ENCODE data around the gene NEDD4. TPM values are rescaled to one million over a fixed set of nuclear protein-coding genes. Genes with fewer than 3 reads are reported as not detected.

NEDD4 gene
- total RNA-seq, 4 donors from 2014 or later = 19.2 to 35.1 (median 23.1) TPM

DNA sequence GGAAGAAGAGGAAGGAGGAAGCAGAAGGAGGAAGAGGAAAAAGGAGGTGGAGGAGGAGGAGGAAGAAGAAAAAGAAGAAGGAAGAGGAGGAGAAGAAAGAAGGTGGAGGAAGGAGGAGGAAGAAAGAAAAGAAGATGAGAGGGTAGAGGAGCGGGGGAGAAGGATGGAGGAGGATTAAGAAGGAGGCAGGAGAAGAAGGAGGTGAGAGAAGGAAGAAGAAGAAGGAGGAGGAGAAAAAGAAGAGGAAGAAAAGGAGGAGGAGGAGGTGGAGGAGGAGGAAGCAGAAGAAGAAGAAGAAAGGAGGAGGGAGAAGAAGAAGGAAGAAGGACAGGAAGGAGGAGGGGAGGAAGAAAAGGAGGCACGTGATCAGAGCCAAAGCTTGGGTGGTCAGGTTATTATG, 213.1 kb downstream of the NEDD4 start:
- Histone ChIP-seq H3K4me1 (no peaks in the 10 kb centered on the region), H3K4me3 (no peak overlapping the region), H3K27ac (replicated peaks in 1 of 4) (no peak overlapping the region), H3K36me3 (no peaks in the 10 kb centered on the region), H3K27me3 (no peaks in the 10 kb centered on the region), H3K9me3 (no peaks in the 10 kb centered on the region)
- TF ChIP-seq EP300 (IDR thresholded peaks at IDR 0.05) (no peak), POLR2AphosphoS5 (IDR thresholded peaks at IDR 0.05) (no peak), POLR2A (IDR thresholded peaks at IDR 0.05; ENCODE audit: low read depth) (no peak)
- TF ChIP-seq, protein P1, sequence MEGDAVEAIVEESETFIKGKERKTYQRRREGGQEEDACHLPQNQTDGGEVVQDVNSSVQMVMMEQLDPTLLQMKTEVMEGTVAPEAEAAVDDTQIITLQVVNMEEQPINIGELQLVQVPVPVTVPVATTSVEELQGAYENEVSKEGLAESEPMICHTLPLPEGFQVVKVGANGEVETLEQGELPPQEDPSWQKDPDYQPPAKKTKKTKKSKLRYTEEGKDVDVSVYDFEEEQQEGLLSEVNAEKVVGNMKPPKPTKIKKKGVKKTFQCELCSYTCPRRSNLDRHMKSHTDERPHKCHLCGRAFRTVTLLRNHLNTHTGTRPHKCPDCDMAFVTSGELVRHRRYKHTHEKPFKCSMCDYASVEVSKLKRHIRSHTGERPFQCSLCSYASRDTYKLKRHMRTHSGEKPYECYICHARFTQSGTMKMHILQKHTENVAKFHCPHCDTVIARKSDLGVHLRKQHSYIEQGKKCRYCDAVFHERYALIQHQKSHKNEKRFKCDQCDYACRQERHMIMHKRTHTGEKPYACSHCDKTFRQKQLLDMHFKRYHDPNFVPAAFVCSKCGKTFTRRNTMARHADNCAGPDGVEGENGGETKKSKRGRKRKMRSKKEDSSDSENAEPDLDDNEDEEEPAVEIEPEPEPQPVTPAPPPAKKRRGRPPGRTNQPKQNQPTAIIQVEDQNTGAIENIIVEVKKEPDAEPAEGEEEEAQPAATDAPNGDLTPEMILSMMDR (IDR thresholded peaks at IDR 0.05) = no peak
- DNase-seq (ENCODE audit: extremely low spot score) = no peak
- intact Hi-C loops (cut with DNase I) = no loop called here
- 70% methylated on average over 2 of the region's 2 CpGs for WGBS

DNA sequence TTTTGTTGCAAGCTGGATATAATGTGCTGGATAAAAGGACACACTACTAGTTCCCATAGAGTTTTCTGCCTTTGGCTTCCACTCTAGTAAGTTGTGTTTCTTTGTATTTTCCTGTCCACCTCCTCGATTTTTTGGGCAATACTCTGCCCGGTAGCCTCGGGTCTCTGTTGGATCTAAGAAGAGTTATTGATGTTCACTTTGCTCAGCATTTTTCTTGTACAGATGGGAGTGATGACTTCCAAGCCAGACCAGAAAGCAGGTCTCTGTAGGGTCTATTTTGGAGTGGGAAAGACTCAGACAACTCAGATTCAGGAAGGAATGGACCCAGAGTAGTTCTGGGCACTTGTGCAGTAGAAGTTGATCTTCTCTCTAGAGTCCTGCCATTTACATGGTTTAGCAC, 214.5 kb downstream of the NEDD4 start:
- Histone ChIP-seq H3K4me1 (no peaks in the 10 kb centered on the region), H3K4me3 (no peak overlapping the region), H3K27me3 (no peaks in the 10 kb centered on the region), H3K36me3 (no peaks in the 10 kb centered on the region), H3K9me3 (no peaks in the 10 kb centered on the region), H3K27ac (replicated peaks in 1 of 4) (no peak overlapping the region)
- no peak for DNase-seq (ENCODE audit: extremely low spot score)
- no peak for TF ChIP-seq EP300 (IDR thresholded peaks at IDR 0.05)
- TF ChIP-seq POLR2A (IDR thresholded peaks at IDR 0.05; ENCODE audit: low read depth) = no peak
- WGBS = 90% methylated on average over 3 of the region's 3 CpGs
- intact Hi-C loops (cut with DNase I) = no loop called here

Small RNA genes within 50 kb of the gene (small RNA-seq; reads per million reads assigned to genes)
- gene RN7SL568P = 0 reads per million in 3 donors

Data from esophagus muscularis mucosa (tissue), 4 donors.